ENCODE data around the gene ITPK1. TPM values are rescaled to one million over a fixed set of nuclear protein-coding genes. Genes with fewer than 3 reads are reported as not detected.

ITPK1 gene
- polyA plus RNA-seq, 1 of the 3 experiments (the other 2 are of a cell fraction) = 23.2 TPM

GRCh38 chr14:93044556-93044955 lies 71.2 kb downstream of the ITPK1 start:
- Histone ChIP-seq H4K20me1 (ENCODE audit: insufficient read depth) (no peaks in the 10 kb centered on the region), H3F3A (replicated peaks; ENCODE audit: insufficient read depth) (no peaks in the 10 kb centered on the region), H3K4me3 (ENCODE audit: low read depth in 2 of 2, low read length in 1 of 2) (no peak overlapping the region), H3K9ac (no peak overlapping the region), H3K9me3 (no peaks in the 10 kb centered on the region), H3K79me2 (ENCODE audit: insufficient read depth) (0 out of 2 replicates have a peak, but pooled peaks cover 4% of the 10 kb centered on the region), H3K36me3 (replicated peaks in 1 of 2; ENCODE audit: control insufficient read depth in 1 of 2, insufficient read depth in 2 of 2, low read length in 1 of 2) (no peaks in the 10 kb centered on the region), H3K27ac (ENCODE audit: low read depth in 2 of 2, low read length in 1 of 2) (peak overlapping the region in 1 of 2 experiments; percentile 86; a peak in 2 of 4 replicates), H3K27me3 (ENCODE audit: insufficient read depth) (no peaks in the 10 kb centered on the region), H2AFZ (ENCODE audit: low read depth) (no peak overlapping the region), H3K4me1 (ENCODE audit: control insufficient read depth in 1 of 2, insufficient read depth in 2 of 2, low read depth in 1 of 2, low read length in 1 of 2) (peaks cover 15 to 79% of the 10 kb centered on the region in 2 experiments), H3K9me2 (no peaks in the 10 kb centered on the region), H3K4me2 (no peak overlapping the region)
- WGBS (ENCODE audit: low lambda C conversion rate) = 97% methylated on average over 9 of the region's 9 CpGs
- DNase-seq = no peak
- ChIA-PET POLR2A (no interaction called here), CTCF (interaction anchor here (1.7 to 1.8 kb wide), 2 partner anchors 69 to 92 kb away, joined by 5 to 6 read pairs; no protein-coding TSS in a partner anchor)
- TF ChIP-seq ELF1 (IDR thresholded peaks at IDR 0.05) (no peak), JUND (IDR thresholded peaks at IDR 0.05) (no peak), IRF3 (IDR thresholded peaks at IDR 0.05; ENCODE audit: low read depth, low read length) (no peak), TAF1 (IDR thresholded peaks at IDR 0.05; ENCODE audit: borderline replicate concordance, low read depth, low read length) (no peak), NRF1 (IDR thresholded peaks at IDR 0.05; ENCODE audit: low read depth, low read length) (no peak), MXI1 (IDR thresholded peaks at IDR 0.05; ENCODE audit: low read depth, low read length) (no peak), FOXJ3 (CRISPR knock-in tag; IDR thresholded peaks at IDR 0.05) (no peak), EZH2phosphoT487 (IDR thresholded peaks at IDR 0.05; ENCODE audit: borderline replicate concordance, low read depth) (no peak), USF1 (IDR thresholded peaks at IDR 0.05; ENCODE audit: borderline replicate concordance, low read depth) (no peak), MEF2A (IDR thresholded peaks at IDR 0.05; ENCODE audit: borderline replicate concordance, low read depth) (no peak), GABPA (IDR thresholded peaks at IDR 0.05; ENCODE audit: low read depth) (no peak), SMC3 (IDR thresholded peaks at IDR 0.05; ENCODE audit: low read depth, low read length) (no peak), MAX (IDR thresholded peaks at IDR 0.05; ENCODE audit: low read depth) (no peak), CTCF (IDR thresholded peaks at IDR 0.05) (no peak), PBX3 (IDR thresholded peaks at IDR 0.05) (no peak), TCF12 (IDR thresholded peaks at IDR 0.05) (no peak), USF2 (IDR thresholded peaks at IDR 0.05; ENCODE audit: borderline replicate concordance, low read depth, low read length) (no peak), RCOR1 (IDR thresholded peaks at IDR 0.05; ENCODE audit: low read length) (no peak), REST (IDR thresholded peaks at IDR 0.05; ENCODE audit: low read depth, low read length) (no peak), YY1 (IDR thresholded peaks at IDR 0.05; ENCODE audit: low read depth) (no peak)

Measured in SK-N-SH (cell line).